ENCODE measurements around the gene IL7R. TPM values are rescaled to one million over a fixed set of nuclear protein-coding genes. Genes with fewer than 3 reads are reported as not detected.
A peak's percentile ranks its signal among the peaks of the same experiment; 100 is the strongest.

Gene IL7R, protein sequence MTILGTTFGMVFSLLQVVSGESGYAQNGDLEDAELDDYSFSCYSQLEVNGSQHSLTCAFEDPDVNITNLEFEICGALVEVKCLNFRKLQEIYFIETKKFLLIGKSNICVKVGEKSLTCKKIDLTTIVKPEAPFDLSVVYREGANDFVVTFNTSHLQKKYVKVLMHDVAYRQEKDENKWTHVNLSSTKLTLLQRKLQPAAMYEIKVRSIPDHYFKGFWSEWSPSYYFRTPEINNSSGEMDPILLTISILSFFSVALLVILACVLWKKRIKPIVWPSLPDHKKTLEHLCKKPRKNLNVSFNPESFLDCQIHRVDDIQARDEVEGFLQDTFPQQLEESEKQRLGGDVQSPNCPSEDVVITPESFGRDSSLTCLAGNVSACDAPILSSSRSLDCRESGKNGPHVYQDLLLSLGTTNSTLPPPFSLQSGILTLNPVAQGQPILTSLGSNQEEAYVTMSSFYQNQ
- 100 to 1,000 TPM; 236 to 246 TPM for total RNA-seq

DNA sequence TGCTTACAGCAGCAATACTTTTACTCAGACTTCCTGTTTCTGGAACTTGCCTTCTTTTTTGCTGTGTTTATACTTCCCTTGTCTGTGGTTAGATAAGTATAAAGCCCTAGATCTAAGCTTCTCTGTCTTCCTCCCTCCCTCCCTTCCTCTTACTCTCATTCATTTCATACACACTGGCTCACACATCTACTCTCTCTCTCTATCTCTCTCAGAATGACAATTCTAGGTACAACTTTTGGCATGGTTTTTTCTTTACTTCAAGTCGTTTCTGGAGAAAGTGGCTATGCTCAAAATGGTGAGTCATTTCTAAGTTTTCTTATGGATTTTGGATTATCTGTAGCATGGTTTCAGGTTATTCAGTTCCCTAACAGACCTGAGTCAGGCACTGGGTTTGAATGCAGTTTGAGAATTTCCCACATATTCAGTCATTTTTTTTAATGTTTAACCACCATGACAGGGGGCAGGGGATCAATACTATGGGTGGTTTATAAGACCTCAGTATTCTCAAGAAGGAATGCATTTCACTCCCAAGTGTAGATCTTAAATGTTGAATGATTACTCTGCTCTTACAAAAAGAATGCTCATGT, at the start of gene IL7R:
TSS of gene IL7R (plus strand) at position 127 of the 587 bp plus-strand sequence. CDS start at position 214, 87 bp downstream.
- intact Hi-C loops (cut with DNase I, micrococcal nuclease): loop anchor here (1.0 to 5.0 kb wide), 11 partner anchors 21 to 1020 kb away; partner anchors contain the start of genes NIPBL (in 1 of the 2) and SPEF2 (in 1 of the 2)
- Mint-ChIP-seq H3K36me3 (ENCODE audit: low read depth) (peaks cover 89% of the 10 kb centered on the region), H3K9me3 (ENCODE audit: low read depth) (no peaks in the 10 kb centered on the region), H3K27ac (peak within 1 kb of the TSS; percentile 99), H3K4me1 (peaks cover 69% of the 10 kb centered on the region), H3K27me3 (no peaks in the 10 kb centered on the region), H3K4me3 (peak within 1 kb of the TSS; percentile 89)
- DNase-seq (no peak), ATAC-seq (peak; percentile 56)
- CTCF ChIA-PET: interaction anchor here (0.8 to 8.6 kb wide), 10 partner anchors 19 to 78 kb away, joined by 3 to 58 read pairs (median 5); no protein-coding TSS in a partner anchor
- POLR2A ChIA-PET: interaction anchor here (0.6 to 7.5 kb wide), 10 partner anchors 18 to 185 kb away, joined by 3 to 64 read pairs (median 4); no protein-coding TSS in a partner anchor

DNA sequence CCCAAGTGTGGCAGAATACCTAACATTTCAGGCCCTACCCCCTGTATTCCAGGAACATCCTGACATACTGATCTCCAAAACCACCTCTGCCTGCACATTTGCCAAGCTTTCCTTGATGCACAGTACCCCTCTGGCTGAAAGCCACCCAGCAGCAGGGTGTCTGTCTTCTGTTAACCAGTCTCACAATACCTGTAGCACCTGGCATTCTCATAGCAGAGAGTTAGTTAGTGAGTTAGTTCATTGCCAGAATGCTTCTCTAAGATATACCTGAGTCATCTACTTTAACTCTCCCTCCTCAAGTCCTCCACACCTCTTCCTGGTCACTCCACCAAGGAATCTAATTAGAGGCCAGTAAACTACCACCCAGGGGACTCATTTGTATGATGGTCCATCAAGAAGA, 46.1 kb upstream of the IL7R start:
- POLR2A ChIA-PET: interaction anchor here (0.7 to 1.7 kb wide), 5 partner anchors 11 to 44 kb away, joined by 3 to 7 read pairs (median 4); no protein-coding TSS in a partner anchor
- ATAC-seq (peak; percentile 32), DNase-seq (no peak)
- CTCF ChIA-PET: interaction anchor here (0.6 to 3.6 kb wide), 13 partner anchors 10 to 114 kb away, joined by 3 to 24 read pairs (median 3); no protein-coding TSS in a partner anchor
- Mint-ChIP-seq H3K27ac (peak overlapping the region; percentile 87), H3K4me1 (peaks cover 80% of the 10 kb centered on the region), H3K36me3 (ENCODE audit: low read depth) (peaks cover 17% of the 10 kb centered on the region), H3K4me3 (peak overlapping the region; percentile 14), H3K27me3 (no peaks in the 10 kb centered on the region), H3K9me3 (ENCODE audit: low read depth) (no peaks in the 10 kb centered on the region)
- intact Hi-C loops (cut with DNase I, micrococcal nuclease): loop anchor here (2.0 kb wide), 1 partner anchor 26 kb away; no protein-coding TSS in a partner anchor

DNA sequence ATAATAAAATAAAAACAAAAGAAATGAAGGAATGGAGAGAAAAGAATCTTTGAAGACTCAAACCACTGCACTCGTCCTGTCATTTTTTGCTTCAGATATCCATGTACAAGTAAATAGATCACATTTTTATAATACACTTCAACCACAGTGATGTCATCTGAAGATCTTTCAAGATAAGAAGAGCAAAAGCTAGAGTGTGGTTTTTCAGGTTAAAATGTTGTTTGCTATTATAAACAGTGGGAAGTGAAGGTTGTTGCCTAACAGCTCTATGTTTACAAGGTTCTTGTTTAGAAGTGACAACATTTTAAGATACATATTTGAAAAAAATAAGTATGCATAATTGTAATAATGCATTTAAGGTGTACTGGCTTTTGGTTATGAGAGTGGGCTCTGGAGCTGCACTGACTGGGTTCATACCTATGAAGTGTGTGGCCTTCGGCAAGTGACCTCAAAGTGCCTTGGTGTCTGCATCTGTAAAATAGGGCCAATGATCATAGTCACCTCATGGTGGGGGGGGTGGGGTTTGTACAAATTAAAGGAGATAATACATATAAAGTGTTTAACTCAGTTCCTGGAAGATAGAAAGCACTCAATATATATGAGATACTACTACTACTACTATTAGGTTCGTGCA, 45.5 kb upstream of the IL7R start:
- Mint-ChIP-seq H3K27me3 (no peaks in the 10 kb centered on the region), H3K4me1 (peaks cover 74% of the 10 kb centered on the region), H3K36me3 (ENCODE audit: low read depth) (peaks cover 17% of the 10 kb centered on the region), H3K27ac (peak overlapping the region; percentile 91), H3K4me3 (peak overlapping the region; percentile 42), H3K9me3 (ENCODE audit: low read depth) (no peaks in the 10 kb centered on the region)
- intact Hi-C loops (cut with DNase I, micrococcal nuclease): loop anchor here (1.0 to 2.0 kb wide), 9 partner anchors 10 to 94 kb away; no protein-coding TSS in a partner anchor
- CTCF ChIA-PET: interaction anchor here (0.7 to 3.6 kb wide), 13 partner anchors 9 to 114 kb away, joined by 3 to 24 read pairs (median 3); no protein-coding TSS in a partner anchor
- ATAC-seq (peak; percentile 56), DNase-seq (peak; percentile 67)
- POLR2A ChIA-PET: interaction anchor here (0.7 to 1.7 kb wide), 8 partner anchors 9 to 43 kb away, joined by 3 to 7 read pairs (median 4); no protein-coding TSS in a partner anchor

DNA sequence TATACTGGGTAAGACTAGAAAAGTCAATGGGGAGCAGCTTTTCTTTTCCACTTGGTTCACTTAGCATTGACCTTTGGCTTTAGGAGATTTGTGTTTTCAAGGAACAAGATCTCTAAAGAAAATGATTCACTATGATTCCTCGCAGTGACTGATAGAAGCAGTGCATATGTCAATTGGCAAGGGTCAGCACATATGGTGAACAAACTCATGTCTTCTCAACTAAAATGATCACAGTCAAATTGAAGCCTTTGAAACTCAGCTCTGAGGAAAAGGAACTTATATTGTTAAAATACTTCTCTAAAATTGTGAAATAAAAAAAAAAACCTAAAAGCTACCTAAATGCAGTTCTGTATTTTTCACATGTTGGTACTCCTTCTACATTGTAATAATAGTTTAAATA, 43.2 kb upstream of the IL7R start:
- DNase-seq (no peak), ATAC-seq (no peak)
- intact Hi-C loops (cut with DNase I, micrococcal nuclease): no loop called here
- Mint-ChIP-seq H3K4me1 (peaks cover 54% of the 10 kb centered on the region), H3K4me3 (no peak overlapping the region), H3K9me3 (ENCODE audit: low read depth) (no peaks in the 10 kb centered on the region), H3K27me3 (no peaks in the 10 kb centered on the region), H3K36me3 (ENCODE audit: low read depth) (peaks cover 7% of the 10 kb centered on the region), H3K27ac (peak overlapping the region; percentile 66)
- POLR2A ChIA-PET: interaction anchor here (0.6 to 1.9 kb wide), 5 partner anchors 8 to 113 kb away, joined by 3 to 9 read pairs (median 4); no protein-coding TSS in a partner anchor
- CTCF ChIA-PET: interaction anchor here (0.6 to 3.6 kb wide), 20 partner anchors 8 to 189 kb away, joined by 3 to 24 read pairs (median 5); no protein-coding TSS in a partner anchor

DNA sequence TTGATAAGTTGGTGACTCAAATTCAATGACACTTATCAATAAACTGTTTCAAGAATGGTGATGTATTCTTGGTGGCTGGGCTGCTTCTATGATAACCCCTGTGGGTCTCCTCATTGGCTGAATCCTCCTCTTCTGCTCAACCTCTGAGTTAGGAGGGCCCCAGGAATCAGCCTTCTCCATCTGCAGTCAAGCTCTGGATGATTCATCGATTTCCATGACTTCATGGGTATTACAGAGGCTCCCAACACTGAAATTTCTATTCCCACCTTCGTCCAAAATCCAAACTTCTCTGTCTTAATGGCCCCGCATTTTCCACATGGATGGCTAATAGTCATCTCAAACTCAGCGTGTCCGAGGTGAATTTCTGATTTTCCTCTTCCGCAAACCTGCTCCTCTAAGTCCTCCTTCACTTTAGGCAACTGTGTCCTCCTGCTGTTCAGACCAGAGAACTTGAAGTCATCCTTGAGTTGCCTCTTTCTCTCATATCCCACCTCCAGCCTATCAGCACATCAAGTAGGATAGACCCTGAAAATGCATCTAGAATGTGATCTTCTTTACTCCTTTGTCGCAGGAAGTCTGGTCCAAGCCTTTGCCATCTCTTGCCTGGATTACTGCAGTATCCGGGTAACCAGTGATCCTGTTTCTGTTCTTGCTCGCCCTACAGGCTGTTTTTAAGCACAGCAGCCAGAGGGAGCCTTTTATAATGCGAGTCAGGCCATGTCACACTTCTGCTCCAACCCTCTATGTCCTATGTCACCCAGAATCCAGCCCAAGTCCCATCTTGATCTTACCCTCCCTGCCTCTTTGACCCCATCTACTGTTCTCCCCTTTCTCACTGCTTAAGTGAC, 41.4 kb upstream of the IL7R start:
- H3K4me3 Mint-ChIP-seq: no peak overlapping the region
- no peaks in the 10 kb centered on the region for H3K9me3 Mint-ChIP-seq (ENCODE audit: low read depth)
- no peak overlapping the region for H3K27ac Mint-ChIP-seq
- H3K27me3 Mint-ChIP-seq: no peaks in the 10 kb centered on the region
- POLR2A ChIA-PET: no interaction called here
- CTCF ChIA-PET: interaction anchor here (0.7 to 1.4 kb wide), 4 partner anchors 9 to 164 kb away, joined by 3 to 7 read pairs (median 4); no protein-coding TSS in a partner anchor
- ATAC-seq: peak; percentile 41
- H3K36me3 Mint-ChIP-seq (ENCODE audit: low read depth): peaks cover 11% of the 10 kb centered on the region
- peaks cover 56% of the 10 kb centered on the region for H3K4me1 Mint-ChIP-seq
- intact Hi-C loops (cut with DNase I, micrococcal nuclease): loop anchor here (2.0 to 5.0 kb wide), 4 partner anchors 79 to 198 kb away; partner anchors contain the start of gene SPEF2 (in 1 of the 2)
- DNase-seq: peak; percentile 72

DNA sequence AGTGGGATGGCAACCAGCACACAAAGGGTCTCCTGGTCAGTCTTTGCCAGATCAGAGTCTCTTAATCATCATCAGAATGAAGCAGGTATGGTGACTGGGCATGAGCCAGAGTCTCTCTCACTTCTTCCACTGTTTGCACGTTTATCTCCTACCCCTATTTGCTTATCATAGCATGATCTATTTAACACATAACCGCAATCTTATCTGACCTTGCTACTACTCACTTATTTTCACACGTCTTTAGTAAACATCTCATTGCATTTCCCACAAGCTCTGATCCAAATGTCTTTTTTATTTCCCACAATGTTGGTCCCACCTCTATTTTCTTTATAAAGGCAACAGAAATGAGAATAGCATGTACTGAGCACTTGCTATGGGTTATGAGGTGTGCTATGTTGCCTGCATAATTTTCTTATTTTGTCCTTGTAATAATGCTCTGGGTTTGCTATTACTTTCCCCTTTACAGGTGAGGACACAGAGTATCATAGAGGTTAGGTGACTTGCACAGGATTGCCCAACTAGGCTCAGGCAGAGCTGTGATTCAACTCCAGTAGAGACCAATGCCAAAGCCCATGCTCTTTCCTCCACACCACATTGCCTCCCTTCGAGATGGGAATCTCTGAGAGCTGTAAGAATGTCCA, 39.7 kb upstream of the IL7R start:
- ATAC-seq (peak; percentile 42), DNase-seq (no peak)
- intact Hi-C loops (cut with DNase I, micrococcal nuclease): loop anchor here (2.0 to 5.0 kb wide), 2 partner anchors 40 to 200 kb away; partner anchors contain the start of gene SPEF2 (in 1 of the 2)
- Mint-ChIP-seq H3K4me1 (peaks cover 55% of the 10 kb centered on the region), H3K4me3 (no peak overlapping the region), H3K9me3 (ENCODE audit: low read depth) (peaks cover 5% of the 10 kb centered on the region), H3K27ac (no peak overlapping the region), H3K27me3 (no peaks in the 10 kb centered on the region), H3K36me3 (ENCODE audit: low read depth) (peaks cover 17% of the 10 kb centered on the region)
- ChIA-PET POLR2A (interaction anchor here (0.6 to 0.9 kb wide), 2 partner anchors 24 to 35 kb away, joined by 3 to 4 read pairs; no protein-coding TSS in a partner anchor), CTCF (interaction anchor here (0.9 to 1.9 kb wide), 6 partner anchors 14 to 71 kb away, joined by 3 to 8 read pairs (median 4); no protein-coding TSS in a partner anchor)

DNA sequence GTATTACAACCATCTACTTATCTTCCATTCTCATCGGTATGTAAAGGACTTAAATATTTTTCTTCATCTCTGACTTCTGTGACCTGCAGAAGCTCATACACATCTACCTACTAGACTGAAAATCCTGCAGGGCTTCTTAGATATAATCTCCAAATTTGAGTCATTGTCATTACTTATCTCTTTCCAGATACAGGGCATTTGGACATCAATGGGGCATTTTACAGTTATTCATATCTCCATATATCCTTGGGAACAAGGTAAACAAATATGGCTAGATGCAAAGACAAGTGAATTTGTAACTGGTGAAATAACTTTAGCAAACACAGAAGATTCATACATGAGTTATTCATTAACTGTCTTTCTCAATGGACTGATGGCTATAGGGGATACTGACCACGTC, 37.7 kb upstream of the IL7R start:
- POLR2A ChIA-PET: no interaction called here
- no peak for DNase-seq
- Mint-ChIP-seq H3K27me3 (no peaks in the 10 kb centered on the region), H3K36me3 (ENCODE audit: low read depth) (peaks cover 22% of the 10 kb centered on the region), H3K27ac (peak overlapping the region; percentile 73), H3K9me3 (ENCODE audit: low read depth) (peaks cover 5% of the 10 kb centered on the region), H3K4me3 (peak overlapping the region; percentile 11), H3K4me1 (peaks cover 63% of the 10 kb centered on the region)
- CTCF ChIA-PET: interaction anchor here (0.7 to 6.8 kb wide), 5 partner anchors 14 to 925 kb away, joined by 3 to 40 read pairs (median 4); partner anchors contain the start of gene IL7R
- intact Hi-C loops (cut with DNase I, micrococcal nuclease): loop anchor here in 1 of 2 experiments (5.0 kb wide), 1 partner anchor 202 kb away; the partner anchor contains the start of gene SPEF2
- no peak for ATAC-seq

DNA sequence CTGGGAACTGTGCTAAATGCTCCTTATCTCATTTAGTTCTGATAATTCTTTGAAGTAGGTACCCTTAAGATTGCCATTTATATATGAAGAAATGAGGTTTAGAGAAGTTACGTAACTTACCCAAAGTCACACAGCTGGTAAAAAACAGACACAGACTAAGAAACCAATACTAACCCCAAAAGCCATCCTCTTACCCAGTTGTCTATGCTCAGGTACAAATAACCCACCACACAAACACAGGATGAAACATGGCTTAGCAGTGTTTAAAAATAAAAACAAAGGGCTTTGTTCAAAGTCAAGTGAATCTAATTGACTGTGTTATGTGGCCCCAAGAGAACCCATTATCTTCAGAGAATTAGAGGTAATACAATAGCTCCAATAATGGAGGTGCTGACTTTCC, 37.0 kb upstream of the IL7R start:
- ChIA-PET CTCF (interaction anchor here (0.6 to 6.8 kb wide), 10 partner anchors 8 to 100 kb away, joined by 3 to 40 read pairs (median 4); partner anchors contain the start of gene IL7R), POLR2A (interaction anchor here (0.6 to 4.9 kb wide), 3 partner anchors 8 to 36 kb away, joined by 3 to 64 read pairs (median 4); partner anchors contain the start of gene IL7R)
- peaks cover 28% of the 10 kb centered on the region for H3K36me3 Mint-ChIP-seq (ENCODE audit: low read depth)
- intact Hi-C loops (cut with DNase I, micrococcal nuclease): loop anchor here in 1 of 2 experiments (5.0 kb wide), 1 partner anchor 202 kb away; the partner anchor contains the start of gene SPEF2
- peaks cover 5% of the 10 kb centered on the region for H3K9me3 Mint-ChIP-seq (ENCODE audit: low read depth)
- H3K4me3 Mint-ChIP-seq: no peak overlapping the region
- no peaks in the 10 kb centered on the region for H3K27me3 Mint-ChIP-seq
- peaks cover 63% of the 10 kb centered on the region for H3K4me1 Mint-ChIP-seq
- no peak for ATAC-seq
- H3K27ac Mint-ChIP-seq: peak overlapping the region; percentile 87
- DNase-seq: no peak

DNA sequence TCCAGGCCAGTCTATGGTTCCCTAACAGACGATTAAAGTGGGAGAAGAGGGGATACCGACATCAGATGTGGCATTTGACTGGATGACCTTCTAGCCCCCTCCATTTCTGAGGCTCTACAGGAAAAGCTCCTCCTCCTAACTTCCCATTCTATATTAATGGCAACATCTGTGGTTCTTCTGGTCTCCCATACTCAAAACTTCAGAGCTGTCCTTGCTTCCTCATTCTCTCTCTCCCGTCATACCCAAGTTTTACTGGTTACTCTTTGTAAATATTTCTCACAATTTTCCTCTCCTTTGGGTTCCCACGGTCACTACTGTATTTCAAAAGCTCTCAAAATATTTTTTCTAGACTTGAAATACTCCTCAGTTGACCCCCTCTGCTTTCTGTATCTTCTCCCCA, 36.0 kb upstream of the IL7R start:
- no peak overlapping the region for H3K4me3 Mint-ChIP-seq
- POLR2A ChIA-PET: interaction anchor here (0.7 to 4.9 kb wide), 8 partner anchors 8 to 81 kb away, joined by 3 to 64 read pairs (median 4); partner anchors contain the start of gene IL7R
- peak overlapping the region; percentile 87 for H3K27ac Mint-ChIP-seq
- H3K36me3 Mint-ChIP-seq (ENCODE audit: low read depth): peaks cover 33% of the 10 kb centered on the region
- CTCF ChIA-PET: interaction anchor here (1.0 to 6.8 kb wide), 12 partner anchors 8 to 170 kb away, joined by 3 to 40 read pairs (median 4); partner anchors contain the start of gene IL7R
- ATAC-seq (no peak), DNase-seq (no peak)
- H3K27me3 Mint-ChIP-seq: no peaks in the 10 kb centered on the region
- intact Hi-C loops (cut with DNase I, micrococcal nuclease): loop anchor here (1.0 kb wide), 3 partner anchors 9 to 16 kb away; no protein-coding TSS in a partner anchor
- H3K4me1 Mint-ChIP-seq: peaks cover 72% of the 10 kb centered on the region
- H3K9me3 Mint-ChIP-seq (ENCODE audit: low read depth): peaks cover 5% of the 10 kb centered on the region

All from activated CD4-positive, alpha-beta T cell treated with anti-CD3 and anti-CD28 coated beads for 36 hours (primary cell).